ENCODE data around the gene RBMS1. TPM values are rescaled to one million over a fixed set of nuclear protein-coding genes. Genes with fewer than 3 reads are reported as not detected.
A peak's percentile ranks its signal among the peaks of the same experiment; 100 is the strongest.

The RBMS1 gene
- total and polyA plus RNA-seq, 2 of the 13 experiments (the other 11 are each of a cell fraction or from before 2014, with no cell fraction given) = 55.5 to 110 TPM

DNA sequence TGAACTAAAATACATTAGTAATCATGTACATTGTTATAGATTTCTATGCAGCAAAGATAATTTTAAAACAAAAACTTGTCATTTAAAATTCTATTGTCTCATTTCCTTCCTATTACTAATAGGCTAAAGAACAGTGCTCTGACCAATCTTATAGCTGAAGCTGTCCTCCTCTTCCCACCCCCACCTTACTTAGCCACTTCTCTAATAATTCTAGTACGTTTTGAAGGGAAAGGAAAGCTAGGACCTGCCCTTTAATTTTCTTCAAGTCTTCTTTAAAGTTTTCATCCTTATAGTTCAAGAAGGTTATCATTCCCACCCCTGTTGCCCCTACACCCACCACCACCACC is 121.6 kb downstream of the RBMS1 start (continued):
- no peak for TF ChIP-seq HNRNPL (IDR thresholded peaks at IDR 0.05; ENCODE audit: low read depth, low read length)

DNA sequence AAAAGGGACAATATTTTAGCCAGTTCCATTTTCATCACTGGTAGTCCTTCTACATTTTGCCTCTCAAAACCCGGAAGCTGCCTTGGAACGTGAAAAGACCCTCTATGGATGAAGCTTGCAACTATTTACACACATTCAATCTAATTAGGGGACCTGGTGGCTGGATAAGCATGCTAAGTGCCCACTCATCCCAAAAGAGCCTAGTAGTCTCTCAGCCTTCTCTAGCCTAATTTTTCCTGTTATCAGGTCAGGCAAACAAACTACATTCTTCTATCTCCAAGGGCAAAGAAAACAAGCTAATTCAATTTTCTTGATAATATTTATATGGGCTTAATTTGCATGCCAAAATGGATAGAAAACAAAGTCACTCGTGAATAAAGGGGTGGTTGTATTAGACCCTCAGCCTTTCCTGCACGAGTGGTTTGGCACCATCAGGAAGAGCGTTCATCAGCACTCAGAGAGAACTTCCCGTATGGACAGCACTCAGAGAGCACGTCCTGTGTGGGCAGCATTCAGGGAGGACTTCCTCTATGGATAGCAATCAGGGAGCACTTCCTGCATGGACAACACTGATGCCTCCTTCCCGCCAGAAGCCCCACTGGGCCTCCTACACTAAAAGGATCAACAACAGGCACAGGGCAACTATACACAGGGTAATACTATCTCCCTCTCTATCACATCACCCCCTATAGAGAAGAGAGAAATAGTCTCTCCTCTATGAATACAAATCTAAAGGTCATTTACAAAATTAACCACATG is 122.2 kb downstream of the RBMS1 start:
- no peaks in the 10 kb centered on the region for H3K27me3 ChIP-seq (ENCODE audit: control insufficient read depth in 1 of 2, insufficient read depth in 2 of 2, low read length in 2 of 2)
- H3K27ac ChIP-seq (ENCODE audit: extremely low read length, insufficient read depth, low read length) = no peak overlapping the region
- no peak overlapping the region for H3K4me2 ChIP-seq (ENCODE audit: low read depth, low read length)
- intact Hi-C loops (cut with micrococcal nuclease; ENCODE audit: unreplicated experiment) (no loop called here), in situ Hi-C loops (cut with HindIII; ENCODE audit: extremely low pct_ligation_motif_present, low pct_unique_long_range_greater_than_20kb) (no loop called here)
- FAIRE-seq = no peak
- CTCF ChIA-PET (ENCODE audit: low intra/inter-chr PET ratio, low total read pairs) = no interaction called here
- H2AFZ ChIP-seq (ENCODE audit: low read length) = no peak overlapping the region
- POLR2A ChIA-PET = no interaction called here
- no peak overlapping the region for H3K4me3 ChIP-seq (replicated peaks in 1 of 3; ENCODE audit: insufficient read depth in 1 of 3, low read depth in 2 of 3, low read length in 3 of 3)
- H4K20me1 ChIP-seq (ENCODE audit: insufficient read depth, low read length) = peaks cover 26% of the 10 kb centered on the region; the same call in 1 of the 2 replicates
- DNase-seq (ENCODE audit: low spot score) = no peak
- BruUV-seq (replicated peaks) = no TSS peak
- peaks cover 19% of the 10 kb centered on the region for H3K79me2 ChIP-seq (ENCODE audit: insufficient read depth, low read length)
- H3K9me3 ChIP-seq (ENCODE audit: low read length) = no peaks in the 10 kb centered on the region
- TF ChIP-seq ZNF263 (CRISPR knock-in tag; IDR thresholded peaks at IDR 0.05) (peak; percentile 93), SMYD3 (CRISPR knock-in tag; IDR thresholded peaks at IDR 0.05) (no peak)
- H3K9ac ChIP-seq (ENCODE audit: insufficient read depth, low read depth, low read length) = no peak overlapping the region
- ATAC-seq = no peak
- no peaks in the 10 kb centered on the region for H3K4me1 ChIP-seq (ENCODE audit: insufficient read depth, low read length)
- WGBS (ENCODE audit: low lambda C conversion rate) = 96% methylated on average over 8 of the region's 8 CpGs
- H3K36me3 ChIP-seq (replicated peaks in 1 of 2; ENCODE audit: control insufficient read depth in 1 of 2, insufficient read depth in 2 of 2, low read length in 2 of 2) = peaks cover 2 to 5% of the 10 kb centered on the region in 2 experiments; a peak in 3 of 5 replicates

DNA sequence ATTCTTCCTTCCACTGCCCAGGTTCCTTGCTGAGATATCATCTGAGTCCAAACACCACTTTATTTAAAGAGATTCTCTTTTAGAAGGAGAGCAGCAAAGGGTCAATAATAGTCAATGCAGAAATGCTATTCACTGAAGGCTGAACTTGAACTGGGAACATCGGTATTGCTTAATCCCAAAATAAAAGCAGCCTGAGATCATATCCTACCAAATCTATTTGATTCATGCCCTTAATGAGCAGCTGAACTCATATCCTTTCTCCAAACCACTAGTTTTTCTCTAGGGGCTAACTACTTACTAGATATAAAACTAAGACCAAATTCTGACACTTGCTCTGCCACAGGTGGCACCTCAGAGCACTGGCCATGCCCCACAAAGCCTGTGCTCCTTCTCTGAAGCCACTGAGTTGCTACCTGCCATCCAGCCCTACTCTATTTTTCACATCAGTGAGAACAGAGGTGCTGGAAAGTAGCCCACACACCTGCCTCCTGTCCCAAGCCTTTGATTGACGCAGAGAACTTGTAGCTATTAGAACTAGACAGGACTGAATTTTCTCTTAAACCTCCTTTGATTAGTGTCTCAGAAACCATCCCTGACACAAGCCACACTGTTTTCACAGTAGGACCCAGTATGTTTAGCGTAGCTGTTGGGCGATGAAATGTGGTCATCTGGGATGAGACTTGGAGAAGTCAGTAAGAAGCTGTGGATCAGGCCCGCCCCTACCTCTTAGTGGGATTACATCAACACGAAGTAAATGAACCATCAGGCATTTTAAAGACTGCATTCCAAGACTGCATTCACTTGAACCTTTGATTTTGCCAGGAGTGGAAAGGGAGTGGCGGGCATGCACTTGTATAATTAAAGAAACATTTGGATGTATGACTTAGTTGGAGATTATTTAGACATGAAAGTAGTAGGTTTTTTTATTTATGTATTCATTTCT is 124.3 kb downstream of the RBMS1 start:
- Histone ChIP-seq H3K9me3 (ENCODE audit: low read length) (no peaks in the 10 kb centered on the region), H3K4me1 (ENCODE audit: insufficient read depth, low read length) (no peaks in the 10 kb centered on the region), H3K27me3 (ENCODE audit: control insufficient read depth in 1 of 2, insufficient read depth in 2 of 2, low read length in 2 of 2) (no peaks in the 10 kb centered on the region), H3K9ac (ENCODE audit: insufficient read depth, low read depth, low read length) (no peak overlapping the region), H3K4me2 (ENCODE audit: low read depth, low read length) (no peak overlapping the region), H3K27ac (ENCODE audit: extremely low read length, insufficient read depth, low read length) (no peak overlapping the region), H2AFZ (ENCODE audit: low read length) (no peak overlapping the region), H3K36me3 (replicated peaks in 1 of 2; ENCODE audit: control insufficient read depth in 1 of 2, insufficient read depth in 2 of 2, low read length in 2 of 2) (peaks cover 6 to 20% of the 10 kb centered on the region in 2 experiments; a peak in 3 of 5 replicates), H4K20me1 (ENCODE audit: insufficient read depth, low read length) (peaks cover 21% of the 10 kb centered on the region; the same call in 1 of the 2 replicates), H3K4me3 (replicated peaks in 1 of 3; ENCODE audit: insufficient read depth in 1 of 3, low read depth in 2 of 3, low read length in 3 of 3) (no peak overlapping the region), H3K79me2 (ENCODE audit: insufficient read depth, low read length) (peaks cover 19% of the 10 kb centered on the region)
- TF ChIP-seq, protein P1, sequence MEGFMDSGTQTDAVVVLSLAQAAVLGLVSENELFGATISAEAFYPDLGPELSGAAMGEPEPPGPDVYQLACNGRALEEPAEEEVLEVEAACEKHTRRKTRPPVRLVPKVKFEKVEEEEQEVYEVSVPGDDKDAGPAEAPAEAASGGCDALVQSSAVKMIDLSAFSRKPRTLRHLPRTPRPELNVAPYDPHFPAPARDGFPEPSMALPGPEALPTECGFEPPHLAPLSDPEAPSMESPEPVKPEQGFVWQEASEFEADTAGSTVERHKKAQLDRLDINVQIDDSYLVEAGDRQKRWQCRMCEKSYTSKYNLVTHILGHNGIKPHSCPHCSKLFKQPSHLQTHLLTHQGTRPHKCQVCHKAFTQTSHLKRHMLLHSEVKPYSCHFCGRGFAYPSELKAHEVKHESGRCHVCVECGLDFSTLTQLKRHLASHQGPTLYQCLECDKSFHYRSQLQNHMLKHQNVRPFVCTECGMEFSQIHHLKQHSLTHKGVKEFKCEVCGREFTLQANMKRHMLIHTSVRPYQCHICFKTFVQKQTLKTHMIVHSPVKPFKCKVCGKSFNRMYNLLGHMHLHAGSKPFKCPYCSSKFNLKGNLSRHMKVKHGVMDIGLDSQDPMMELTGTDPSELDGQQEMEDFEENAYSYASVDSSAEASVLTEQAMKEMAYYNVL (CRISPR knock-in tag; IDR thresholded peaks at IDR 0.05; ENCODE audit: borderline replicate concordance) = no peak
- no peak for TF ChIP-seq KLF16 (CRISPR knock-in tag; IDR thresholded peaks at IDR 0.05)
- TF ChIP-seq SRSF9 (IDR thresholded peaks at IDR 0.05; ENCODE audit: borderline replicate concordance, insufficient read depth, low read depth, low read length, poor library complexity, severe bottlenecking) = no peak
- no peak for TF ChIP-seq NONO (IDR thresholded peaks at IDR 0.05)
- TF ChIP-seq NONO (CRISPR knock-in tag; conservative IDR thresholded peaks at IDR 0.05) = no peak
- intact Hi-C loops (cut with micrococcal nuclease; ENCODE audit: unreplicated experiment) (no loop called here), in situ Hi-C loops (cut with HindIII; ENCODE audit: extremely low pct_ligation_motif_present, low pct_unique_long_range_greater_than_20kb) (no loop called here)
- FAIRE-seq = no peak
- no TSS peak for BruUV-seq (replicated peaks)
- 98% methylated on average over 7 of the region's 7 CpGs for WGBS (ENCODE audit: low lambda C conversion rate)
- no peak for ATAC-seq
- ChIA-PET POLR2A (no interaction called here), CTCF (ENCODE audit: low intra/inter-chr PET ratio, low total read pairs) (no interaction called here)
- no peak for DNase-seq (ENCODE audit: low spot score)

All from HepG2 (cell line).